AG04450 (cell line): Measurements from ENCODE around the gene TMOD2. TPM values are rescaled to one million over a fixed set of nuclear protein-coding genes. Genes with fewer than 3 reads are reported as not detected.

Source experiments
- CTCF ChIA-PET: fragments of 300-600, 350-600 bp; formaldehyde crosslinking; extraction: SDS; loops from one replicate; lab custom pipeline; 2022; ENCODE audit warnings: antibody characterized with exemption, inconsistent platforms; lab: Charles Lee
- POLR2A ChIA-PET: fragments of 350-600 bp; formaldehyde crosslinking; extraction: SDS; loops from one replicate; lab custom pipeline; 2021; ENCODE audit warnings: antibody characterized with exemption, inconsistent platforms; lab: Yijun Ruan, JAX
- DNase-seq: peaks from one replicate; pipeline ENCODE4 v3.0.0-alpha.2; 2011; ENCODE audit warnings: low read depth, low spot score
- H3K27ac ChIP-seq: one replicate; pipeline ENCODE4 v1.5.1; 2012; ENCODE audit warnings: low read depth, low read length, control low read depth
- H3K27me3 ChIP-seq: one replicate; pipeline ENCODE4 v1.6.0; 2012; ENCODE audit warnings: low read length; ENCODE audit not compliant: control insufficient read depth, insufficient read depth
- H3K4me3 ChIP-seq: 2 replicates; pipeline ENCODE4 v1.5.1; 2011; ENCODE audit warnings: mild to moderate bottlenecking, low read depth, low read length, control low read depth
- H3K9me3 ChIP-seq: 2 replicates; pipeline ENCODE4 v1.5.1; 2012; ENCODE audit warnings: low read length; ENCODE audit not compliant: control insufficient read depth, insufficient read depth
- polyA minus RNA-seq: library from RNA; depleted of rRNA, polyadenylated mRNA; stranded (reverse); fragments of >200 nt; gene quantifications from 2 replicates; pipeline ENCODE4 v1.2.3, GENCODE V29; 2011; rRNA and poly(A)+ RNA removed
- polyA plus RNA-seq: library from polyadenylated mRNA; depleted of rRNA; stranded (reverse); fragments of >200 nt; gene quantifications from 2 replicates; pipeline ENCODE4 v1.2.3, GENCODE V29; 2011; rRNA removed
- TF ChIP-seq, protein P1 (sequence below): IDR thresholded peaks from 2 replicates; pipeline ENCODE4 v1.5.1; 2011; ENCODE audit warnings: low read depth, low read length, control low read depth, inconsistent platforms

TMOD2 gene
- polyA plus RNA-seq (3.1 and 3.2 TPM in 2 replicates), polyA minus RNA-seq (2.3 and 3.9 TPM in 2 replicates)

DNA sequence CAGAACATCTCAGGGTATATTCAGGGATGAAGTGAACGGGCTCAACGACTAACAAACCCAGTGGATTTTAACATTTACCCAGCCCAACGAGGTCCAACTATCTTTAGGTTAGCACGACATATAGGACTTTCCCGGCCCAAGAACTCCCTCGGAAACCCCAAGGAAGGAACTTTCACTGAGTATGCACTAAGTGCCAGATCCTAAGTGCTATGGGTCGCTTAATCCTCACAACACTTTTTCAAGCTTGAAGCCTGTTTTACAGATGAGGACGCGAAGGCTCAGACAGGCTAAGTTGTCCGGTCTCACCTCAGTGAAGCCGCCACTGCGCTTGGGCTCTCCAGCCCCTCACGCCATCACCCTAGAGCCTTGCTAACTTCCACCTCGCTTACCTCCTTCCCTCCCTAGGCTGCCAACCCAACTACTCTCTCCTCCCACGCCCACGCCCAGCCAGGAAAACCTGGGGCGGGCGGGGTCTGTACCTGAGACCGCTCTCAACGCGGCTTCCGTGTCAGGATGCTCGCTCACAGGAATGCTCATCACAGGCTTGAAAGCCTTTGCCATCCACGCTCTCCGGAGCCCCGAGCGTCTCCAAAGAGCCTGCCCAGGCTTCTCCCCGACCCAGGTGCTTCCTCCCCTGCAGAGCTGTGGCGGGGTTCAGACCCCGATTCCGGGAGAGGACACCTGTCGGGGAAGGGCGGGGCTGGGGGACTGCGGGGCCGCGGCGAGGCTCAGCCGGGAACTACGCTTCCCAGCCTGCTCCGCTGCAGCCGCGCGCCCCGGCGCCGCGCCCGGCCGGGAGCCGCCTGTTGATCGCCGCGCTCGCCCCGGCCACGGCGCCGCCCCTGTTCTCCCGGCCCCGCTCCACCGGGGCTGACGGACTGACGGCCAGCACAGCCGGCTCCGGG is at the start of gene TMOD2:
Gene TMOD2, plus strand, starts transcription at position 806 of the 905 bp plus-strand sequence. CDS start 14,845 bp downstream, outside the sequence.
- no peaks in the 10 kb centered on the region for H3K9me3 ChIP-seq
- peaks cover 25% of the 10 kb centered on the region for H3K27me3 ChIP-seq
- DNase-seq = no peak
- H3K27ac ChIP-seq = no peak within 1 kb of the TSS
- peak within 1 kb of the TSS; percentile 63 for H3K4me3 ChIP-seq
- CTCF ChIA-PET = interaction anchor here (0.6 kb wide), 1 partner anchor 94 kb away, joined by 5 read pairs; no protein-coding TSS in a partner anchor
- TF ChIP-seq, protein P1, sequence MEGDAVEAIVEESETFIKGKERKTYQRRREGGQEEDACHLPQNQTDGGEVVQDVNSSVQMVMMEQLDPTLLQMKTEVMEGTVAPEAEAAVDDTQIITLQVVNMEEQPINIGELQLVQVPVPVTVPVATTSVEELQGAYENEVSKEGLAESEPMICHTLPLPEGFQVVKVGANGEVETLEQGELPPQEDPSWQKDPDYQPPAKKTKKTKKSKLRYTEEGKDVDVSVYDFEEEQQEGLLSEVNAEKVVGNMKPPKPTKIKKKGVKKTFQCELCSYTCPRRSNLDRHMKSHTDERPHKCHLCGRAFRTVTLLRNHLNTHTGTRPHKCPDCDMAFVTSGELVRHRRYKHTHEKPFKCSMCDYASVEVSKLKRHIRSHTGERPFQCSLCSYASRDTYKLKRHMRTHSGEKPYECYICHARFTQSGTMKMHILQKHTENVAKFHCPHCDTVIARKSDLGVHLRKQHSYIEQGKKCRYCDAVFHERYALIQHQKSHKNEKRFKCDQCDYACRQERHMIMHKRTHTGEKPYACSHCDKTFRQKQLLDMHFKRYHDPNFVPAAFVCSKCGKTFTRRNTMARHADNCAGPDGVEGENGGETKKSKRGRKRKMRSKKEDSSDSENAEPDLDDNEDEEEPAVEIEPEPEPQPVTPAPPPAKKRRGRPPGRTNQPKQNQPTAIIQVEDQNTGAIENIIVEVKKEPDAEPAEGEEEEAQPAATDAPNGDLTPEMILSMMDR = no peak
- POLR2A ChIA-PET = no interaction called here

GRCh38 chr15:51702710-51703109 is 48.7 kb upstream of the TMOD2 start:
- no peaks in the 10 kb centered on the region for H3K9me3 ChIP-seq
- no peak overlapping the region for H3K27ac ChIP-seq
- CTCF ChIA-PET = interaction anchor here (1.5 kb wide), 1 partner anchor 74 kb away, joined by 5 read pairs; no protein-coding TSS in a partner anchor
- no peak overlapping the region for H3K4me3 ChIP-seq
- no peak for DNase-seq
- TF ChIP-seq, protein P1 = no peak
- POLR2A ChIA-PET = no interaction called here
- peaks cover 15% of the 10 kb centered on the region for H3K27me3 ChIP-seq

DNA sequence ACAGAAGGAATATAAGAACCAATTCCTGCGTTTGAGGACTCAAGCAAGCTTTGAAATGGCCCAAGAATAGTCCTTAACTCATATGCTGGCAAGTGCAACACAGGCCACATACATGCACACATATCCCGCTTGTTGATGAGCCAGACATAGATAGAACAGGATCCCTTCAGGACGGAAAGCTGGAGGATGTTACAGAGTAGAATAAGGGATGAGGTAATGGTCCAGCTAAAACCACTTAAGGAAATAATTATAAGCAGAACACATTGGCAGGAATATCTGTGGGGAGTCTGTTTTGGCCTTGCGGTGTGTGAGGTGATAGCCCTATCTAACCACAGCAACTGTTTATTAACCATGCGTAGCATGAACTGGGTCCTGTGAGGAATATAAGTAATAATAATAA is 45.1 kb upstream of the TMOD2 start:
- no peaks in the 10 kb centered on the region for H3K9me3 ChIP-seq
- CTCF ChIA-PET = interaction anchor here (0.9 to 1.5 kb wide), 2 partner anchors 56 to 70 kb away, joined by 4 to 8 read pairs; no protein-coding TSS in a partner anchor
- no peaks in the 10 kb centered on the region for H3K27me3 ChIP-seq
- no peak overlapping the region for H3K4me3 ChIP-seq
- POLR2A ChIA-PET = no interaction called here
- TF ChIP-seq, protein P1 = no peak
- no peak overlapping the region for H3K27ac ChIP-seq
- DNase-seq = no peak

DNA sequence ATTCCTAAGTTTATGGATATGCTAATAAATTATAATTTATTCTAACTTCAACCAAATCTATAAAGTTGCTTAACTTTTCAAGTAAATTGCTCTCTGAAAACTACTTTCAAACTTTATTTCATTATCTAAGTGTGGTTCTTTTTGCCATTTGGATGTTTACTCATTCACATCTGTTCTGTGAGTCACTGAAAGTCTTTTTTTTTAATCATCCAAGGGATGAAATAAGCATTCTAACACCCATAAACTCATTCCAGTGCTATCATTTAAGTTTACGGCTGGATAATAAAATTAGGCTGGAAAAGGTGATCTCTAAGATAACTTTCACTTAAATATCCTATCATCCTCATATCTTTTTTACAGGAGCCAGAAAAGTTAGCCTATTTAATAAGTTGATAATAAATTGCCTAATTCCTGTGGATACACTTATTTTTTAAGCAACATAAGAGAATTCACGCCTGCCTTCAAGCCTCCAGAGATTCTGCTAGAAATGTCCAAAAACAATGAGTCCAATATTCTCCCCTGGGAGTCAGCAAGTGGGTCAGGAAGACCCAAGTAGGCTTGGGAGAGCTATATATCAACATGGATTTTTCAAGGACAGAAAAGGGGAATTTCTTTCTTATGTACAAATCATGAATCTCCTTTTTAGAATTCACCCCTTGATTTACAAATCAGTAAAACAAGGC is 44.3 kb upstream of the TMOD2 start:
- POLR2A ChIA-PET = no interaction called here
- CTCF ChIA-PET = interaction anchor here (1.5 to 1.6 kb wide), 2 partner anchors 69 to 70 kb away, joined by 4 to 8 read pairs; no protein-coding TSS in a partner anchor
- Histone ChIP-seq H3K9me3 (no peaks in the 10 kb centered on the region), H3K27me3 (no peaks in the 10 kb centered on the region), H3K27ac (no peak overlapping the region), H3K4me3 (no peak overlapping the region)
- TF ChIP-seq, protein P1 = no peak
- DNase-seq = no peak
